K562 (cell line): ENCODE measurements around the gene FRMD4B. TPM values are rescaled to one million over a fixed set of nuclear protein-coding genes. Genes with fewer than 3 reads are reported as not detected.
A peak's percentile ranks its signal among the peaks of the same experiment; 100 is the strongest.

Source experiments
- ATAC-seq: fragments of 200-7000 bp; cut with Tn5 transposase; 3 replicates; pipeline ENCODE4 v1.9.1; 2020; ENCODE audit warnings: moderate library complexity
- BruUV-seq: library from RNA; stranded (reverse); fragments of 400-500 nt; replicated peaks from 2 replicates; lab custom pipeline; 2021; lab: Mats Ljungman, UMichigan
- CTCF ChIA-PET: fragments of 300-600 bp; formaldehyde crosslinking; extraction: SDS; loops from one replicate; lab custom pipeline; 2021; ENCODE audit warnings: low intra/inter-chr PET ratio; lab: Yijun Ruan, JAX
- POLR2A ChIA-PET: fragments of 300-600, 350-650 bp; sonication (Branson Sonifier 250); formaldehyde crosslinking; extraction: SDS; loops from one replicate; lab custom pipeline; 2021; ENCODE audit warnings: antibody characterized with exemption, inconsistent platforms; lab: Yijun Ruan, JAX
- DNase-seq, 4 experiments: peaks; one replicate each; pipeline versions ENCODE4 v3.0.0 to v3.0.0-alpha.2; 2011 to 2018; ENCODE audit warnings: low spot score in 3 of 4, mixed read lengths in 3 of 4; ENCODE audit errors: extremely low read depth in 1 of 4
- FAIRE-seq: peaks from 2 replicates; lab custom pipeline; 2011; peaks lifted over from hg19 to GRCh38; lab: Jason Lieb, UNC
- H2AFZ ChIP-seq: 2 replicates; pipeline ENCODE4 v1.6.0; 2011; ENCODE audit warnings: low read depth, low read length, control low read depth, inconsistent platforms
- H3K27ac ChIP-seq: fragments of 200-600 bp; 3 replicates; pipeline ENCODE4 v1.8.0; 2011; ENCODE audit warnings: low read depth, mild to moderate bottlenecking, control low read depth, inconsistent platforms, low read length, moderate library complexity, mixed read lengths; ENCODE audit errors: extremely low read depth
- H3K27me3 ChIP-seq, 2 experiments: fragments of 300-600 bp in 1 of 2; 2 replicates in 1 of 2; 3 replicates in 1 of 2; pipeline versions ENCODE4 v1.6.0 to v1.8.0; 2011; ENCODE audit warnings: inconsistent platforms in 2 of 2, low read length in 2 of 2, mild to moderate bottlenecking in 1 of 2, mixed read lengths in 1 of 2, moderate library complexity in 1 of 2; ENCODE audit not compliant: control insufficient read depth in 2 of 2, insufficient read depth in 2 of 2
- H3K36me3 ChIP-seq: fragments of 300-600 bp; 3 replicates; pipeline ENCODE4 v1.8.0; 2011; ENCODE audit warnings: mild to moderate bottlenecking, low read length, inconsistent platforms; ENCODE audit not compliant: control insufficient read depth, insufficient read depth
- H3K4me1 ChIP-seq, 2 experiments: fragments of 200-600 bp in 1 of 2; replicated peaks in 1 of 2; 2 replicates in 1 of 2; 3 replicates in 1 of 2; pipeline versions ENCODE4 v1.5.1 to v1.8.0; 2011; ENCODE audit warnings: inconsistent platforms in 2 of 2, low read length in 2 of 2, mild to moderate bottlenecking in 1 of 2, mixed read lengths in 1 of 2, moderate library complexity in 1 of 2; ENCODE audit not compliant: control insufficient read depth in 2 of 2, insufficient read depth in 2 of 2
- H3K4me2 ChIP-seq: 2 replicates; pipeline ENCODE4 v1.6.1; 2011; ENCODE audit warnings: low read length, control low read depth, inconsistent platforms, mixed read lengths; ENCODE audit not compliant: insufficient read depth
- H3K4me3 ChIP-seq: fragments of 200-600 bp; sonication (generic), shearing (Covaris generic); 2 replicates; pipeline ENCODE4 v1.5.1; 2016; ENCODE audit warnings: control low read depth, inconsistent platforms
- H3K79me2 ChIP-seq: fragments of 200-600 bp; 3 replicates; pipeline ENCODE4 v1.8.0; 2011; ENCODE audit warnings: low read length, inconsistent platforms; ENCODE audit not compliant: control insufficient read depth, insufficient read depth
- H3K9ac ChIP-seq, 2 experiments: 2 replicates each; pipeline versions ENCODE4 v1.6.0 to v1.6.1; 2011; ENCODE audit warnings: low read depth in 2 of 2, low read length in 2 of 2, control low read depth in 1 of 2, inconsistent platforms in 1 of 2, mild to moderate bottlenecking in 1 of 2, mixed read lengths in 1 of 2; ENCODE audit not compliant: insufficient read depth in 1 of 2
- H3K9me1 ChIP-seq: one replicate; pipeline ENCODE4 v1.6.0; 2011; ENCODE audit warnings: inconsistent platforms, mild to moderate bottlenecking, low read length, moderate library complexity; ENCODE audit not compliant: control insufficient read depth, insufficient read depth
- H3K9me3 ChIP-seq: replicated peaks from 2 replicates; pipeline ENCODE4 v1.5.1; 2011; ENCODE audit warnings: low read depth, low read length, inconsistent platforms; ENCODE audit not compliant: control insufficient read depth, insufficient read depth
- H4K20me1 ChIP-seq: replicated peaks from 2 replicates; pipeline ENCODE4 v1.6.1; 2011; ENCODE audit warnings: low read length, inconsistent platforms, mixed read lengths; ENCODE audit not compliant: control insufficient read depth, insufficient read depth
- EHMT2 ChIP-seq: fragments of 450-650 bp; IDR thresholded peaks from 2 replicates; pipeline ENCODE4 v1.6.1; 2018; ENCODE audit warnings: antibody characterized with exemption
- MAZ ChIP-seq, 2 experiments: fragments of 450-650 bp in 1 of 2; sonication (generic) in 1 of 2; formaldehyde crosslinking; IDR thresholded peaks in 1 of 2; conservative IDR thresholded peaks in 1 of 2; 2 replicates each; pipeline versions ENCODE4 v1.4.0 to v1.5.0; 2020; ENCODE audit warnings: mild to moderate bottlenecking in 1 of 2, missing genetic modification reagents in 1 of 2
- MYNN ChIP-seq, 2 experiments: sonication (generic); formaldehyde crosslinking in 1 of 2; IDR thresholded peaks; 2 replicates each; pipeline versions ENCODE4 v1.5.0 to v1.6.1; 2016 to 2020; ENCODE audit warnings: antibody characterized with exemption in 1 of 2, missing genetic modification reagents in 1 of 2
- ZNF146 ChIP-seq: IDR thresholded peaks from one replicate; pipeline ENCODE4 v1.6.1; 2018; ENCODE audit warnings: missing compliant biosample characterization; ENCODE audit not compliant: unreplicated experiment
- ZNF583 ChIP-seq: fragments of 250-450 bp; sonication (Bioruptor Pico); IDR thresholded peaks from 2 replicates; pipeline ENCODE4 v1.4.0; 2020
- ZNF584 ChIP-seq: fragments of 200-800 bp; sonication (Bioruptor generic); IDR thresholded peaks from 2 replicates; pipeline ENCODE4 v1.6.1; 2016; ENCODE audit warnings: low read depth, mild to moderate bottlenecking, missing genetic modification characterization, missing compliant biosample characterization
- WGBS: fragments of 100-300 bp; shearing (Covaris generic); methylation state at CpG from one replicate; pipeline ENCODE4 v1.1.6; 2016; ENCODE audit warnings: low coverage, mixed read lengths; ENCODE audit not compliant: insufficient coverage; ENCODE audit errors: missing lambda C conversion rate; 5-methylcytosine and 5-hydroxymethylcytosine counted together
- in situ Hi-C: fragments of 300-500 bp; cut with MboI; formaldehyde crosslinking; loops from 4 replicates; pipeline ENCODE4 v1.15.0; 2018; ENCODE audit warnings: inconsistent platforms, mixed read lengths
- intact Hi-C: fragments of 100-400 bp; cut with micrococcal nuclease; formaldehyde crosslinking; loops from 2 replicates; pipeline ENCODE4 v1.14.2; 2022
- polyA plus RNA-seq, 8 experiments: library from polyadenylated mRNA; depleted of rRNA in 4 of 8; stranded (reverse) in 5 of 8; unstranded in 3 of 8; fragments of >200 nt; fragmentation: Nextera tagmentation in 2 of 8; fragmentation: Illumina TruSeq in 1 of 8; extraction: Ambion mirVana in 2 of 8; extraction: Trizol in 1 of 8; gene quantifications; 2 replicates each; pipeline versions ENCODE4 v1.2.1 to v1.2.3, GENCODE V29; 2011 to 2014; ENCODE audit warnings: inconsistent platforms in 1 of 8, missing spikeins in 1 of 8
- total RNA-seq, 7 experiments: library from RNA; depleted of rRNA in 6 of 7; stranded (reverse); fragments of >200 nt in 6 of 7; fragmentation: Illumina TruSeq in 2 of 7; extraction: Trizol in 2 of 7; gene quantifications; 2 replicates each; pipeline versions ENCODE4 v1.2.1 to v1.2.3, GENCODE V29; 2011 to 2021; ENCODE audit warnings: low replicate concordance in 1 of 7
- TF ChIP-seq, protein P1 (sequence below): fragments of 200-800 bp; sonication (Bioruptor generic); IDR thresholded peaks from 2 replicates; pipeline ENCODE4 v1.6.1; 2017; ENCODE audit warnings: missing genetic modification characterization, missing compliant biosample characterization
- TF ChIP-seq, protein P2 (sequence below): sonication (generic); formaldehyde crosslinking; IDR thresholded peaks from 2 replicates; pipeline ENCODE4 v1.8.0; 2022; ENCODE audit warnings: missing genetic modification reagents, mild to moderate bottlenecking, borderline replicate concordance

FRMD4B gene
- total and polyA plus RNA-seq, 9 of the 15 experiments (the other 6 are each of a cell fraction or from before 2014, with no cell fraction given), result 0.03 to 0.09 (median 0.04) TPM; not detected in 3

DNA sequence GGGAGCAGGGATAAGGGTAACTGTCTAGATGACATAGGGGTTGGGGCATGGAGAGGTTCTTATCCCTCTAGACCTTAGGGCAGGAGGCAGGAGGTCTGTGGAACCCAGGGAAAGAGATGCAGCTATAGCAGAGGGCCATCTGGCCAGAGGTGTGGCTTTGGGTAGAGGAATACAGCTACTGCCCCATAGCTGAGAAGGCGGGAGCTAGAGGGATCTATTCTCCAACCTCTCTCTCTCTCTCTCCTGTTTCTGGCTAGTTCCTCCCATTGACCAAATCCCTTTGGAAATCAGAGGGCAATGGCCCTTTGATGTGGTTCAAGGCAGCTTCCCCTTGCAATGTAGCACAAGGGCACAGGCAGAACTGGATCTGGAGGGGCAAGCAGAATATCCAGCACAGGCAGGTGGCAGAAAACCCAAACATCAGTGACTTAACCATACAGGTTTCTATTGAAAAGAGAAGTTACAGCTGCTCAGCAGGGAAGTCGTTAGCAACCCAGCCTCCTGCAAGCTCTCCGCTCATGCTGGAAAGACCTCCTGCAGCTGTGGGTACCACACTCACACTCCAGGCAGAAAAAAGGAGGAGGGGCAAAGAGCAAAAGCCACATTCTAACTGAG is 241.2 kb downstream of the FRMD4B start:
- Histone ChIP-seq H3K4me2 (0 out of 2 replicates have a peak overlapping the region, but pooled peaks have one; percentile 0), H3K9me1 (no peaks in the 10 kb centered on the region), H3K79me2 (no peaks in the 10 kb centered on the region), H3K9ac (no peak overlapping the region), H3K9me3 (no peaks in the 10 kb centered on the region), H3K4me3 (no peak overlapping the region), H3K4me1 (peaks cover 0 to 27% of the 10 kb centered on the region in 2 experiments; a peak in 2 of 5 replicates), H3K27ac (no peak overlapping the region; the same call in 2 of the 3 replicates), H3K36me3 (no peaks in the 10 kb centered on the region), H2AFZ (peak overlapping the region; percentile 32; the same call in 1 of the 2 replicates), H4K20me1 (no peaks in the 10 kb centered on the region), H3K27me3 (no peaks in the 10 kb centered on the region)
- ATAC-seq (peak; percentile 27), FAIRE-seq (no peak), DNase-seq (no peak)
- POLR2A ChIA-PET, result interaction anchor here (1.1 kb wide), 1 partner anchor 8 kb away, joined by 5 read pairs; no protein-coding TSS in a partner anchor
- BruUV-seq, result no TSS peak
- CTCF ChIA-PET, result no interaction called here
- intact Hi-C loops (no loop called here), in situ Hi-C loops (no loop called here)
- WGBS, result 19% methylated on average over 2 of the region's 3 CpGs
- TF ChIP-seq MYNN (IDR thresholded peaks at IDR 0.05) (no peak), MYNN (CRISPR knock-in tag; IDR thresholded peaks at IDR 0.05) (no peak), ZNF584 (CRISPR knock-in tag) (0 out of 2 replicates have a peak, but pooled peaks have one; percentile 41), EHMT2 (no peak), ZNF146 (no peak), MAZ (CRISPR knock-in tag; conservative IDR thresholded peaks at IDR 0.05 in 1 of 2, IDR thresholded peaks at IDR 0.05 in 1 of 2) (no peak), ZNF583 (CRISPR knock-in tag) (peak; percentile 21; the same call in 1 of the 2 replicates)
- TF ChIP-seq, protein P1, sequence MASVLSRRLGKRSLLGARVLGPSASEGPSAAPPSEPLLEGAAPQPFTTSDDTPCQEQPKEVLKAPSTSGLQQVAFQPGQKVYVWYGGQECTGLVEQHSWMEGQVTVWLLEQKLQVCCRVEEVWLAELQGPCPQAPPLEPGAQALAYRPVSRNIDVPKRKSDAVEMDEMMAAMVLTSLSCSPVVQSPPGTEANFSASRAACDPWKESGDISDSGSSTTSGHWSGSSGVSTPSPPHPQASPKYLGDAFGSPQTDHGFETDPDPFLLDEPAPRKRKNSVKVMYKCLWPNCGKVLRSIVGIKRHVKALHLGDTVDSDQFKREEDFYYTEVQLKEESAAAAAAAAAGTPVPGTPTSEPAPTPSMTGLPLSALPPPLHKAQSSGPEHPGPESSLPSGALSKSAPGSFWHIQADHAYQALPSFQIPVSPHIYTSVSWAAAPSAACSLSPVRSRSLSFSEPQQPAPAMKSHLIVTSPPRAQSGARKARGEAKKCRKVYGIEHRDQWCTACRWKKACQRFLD (CRISPR knock-in tag), result 0 out of 2 replicates have a peak, but pooled peaks have one; percentile 40
- TF ChIP-seq, protein P2, sequence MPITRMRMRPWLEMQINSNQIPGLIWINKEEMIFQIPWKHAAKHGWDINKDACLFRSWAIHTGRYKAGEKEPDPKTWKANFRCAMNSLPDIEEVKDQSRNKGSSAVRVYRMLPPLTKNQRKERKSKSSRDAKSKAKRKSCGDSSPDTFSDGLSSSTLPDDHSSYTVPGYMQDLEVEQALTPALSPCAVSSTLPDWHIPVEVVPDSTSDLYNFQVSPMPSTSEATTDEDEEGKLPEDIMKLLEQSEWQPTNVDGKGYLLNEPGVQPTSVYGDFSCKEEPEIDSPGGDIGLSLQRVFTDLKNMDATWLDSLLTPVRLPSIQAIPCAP (CRISPR knock-in tag), result no peak
